Measurements from ENCODE around the gene ONECUT2. TPM values are rescaled to one million over a fixed set of nuclear protein-coding genes. Genes with fewer than 3 reads are reported as not detected.

Gene ONECUT2
- total RNA-seq, 2 experiments from 2014 or later, result not detected

DNA sequence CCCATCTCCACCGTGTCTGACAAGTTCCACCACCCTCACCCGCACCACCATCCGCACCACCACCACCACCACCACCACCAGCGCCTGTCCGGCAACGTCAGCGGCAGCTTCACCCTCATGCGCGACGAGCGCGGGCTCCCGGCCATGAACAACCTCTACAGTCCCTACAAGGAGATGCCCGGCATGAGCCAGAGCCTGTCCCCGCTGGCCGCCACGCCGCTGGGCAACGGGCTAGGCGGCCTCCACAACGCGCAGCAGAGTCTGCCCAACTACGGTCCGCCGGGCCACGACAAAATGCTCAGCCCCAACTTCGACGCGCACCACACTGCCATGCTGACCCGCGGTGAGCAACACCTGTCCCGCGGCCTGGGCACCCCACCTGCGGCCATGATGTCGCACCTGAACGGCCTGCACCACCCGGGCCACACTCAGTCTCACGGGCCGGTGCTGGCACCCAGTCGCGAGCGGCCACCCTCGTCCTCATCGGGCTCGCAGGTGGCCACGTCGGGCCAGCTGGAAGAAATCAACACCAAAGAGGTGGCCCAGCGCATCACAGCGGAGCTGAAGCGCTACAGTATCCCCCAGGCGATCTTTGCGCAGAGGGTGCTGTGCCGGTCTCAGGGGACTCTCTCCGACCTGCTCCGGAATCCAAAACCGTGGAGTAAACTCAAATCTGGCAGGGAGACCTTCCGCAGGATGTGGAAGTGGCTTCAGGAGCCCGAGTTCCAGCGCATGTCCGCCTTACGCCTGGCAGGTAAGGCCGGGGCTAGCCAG, 1.2 kb downstream of the ONECUT2 start:
- ATAC-seq (ENCODE audit: low read depth), result no peak
- Mint-ChIP-seq H3K27me3 (peaks cover 90% of the 10 kb centered on the region), H3K4me3 (peak overlapping the region; percentile 63), H3K9me3 (peaks cover 1% of the 10 kb centered on the region), H3K36me3 (peaks cover under 1% of the 10 kb centered on the region), H3K4me1 (peaks cover 22% of the 10 kb centered on the region), H3K27ac (peak overlapping the region; percentile 79)
- DNase-seq, result peak; percentile 34
- POLR2A ChIA-PET, result no interaction called here

- DNase-seq (no peak), ATAC-seq (ENCODE audit: low read depth) (no peak)
- H3K27me3 Mint-ChIP-seq, result peaks cover 88% of the 10 kb centered on the region
- peaks cover 25% of the 10 kb centered on the region for H3K4me1 Mint-ChIP-seq
- H3K27ac Mint-ChIP-seq, result peak overlapping the region; percentile 79
- H3K36me3 Mint-ChIP-seq, result peaks cover 2% of the 10 kb centered on the region
- H3K9me3 Mint-ChIP-seq, result peaks cover 3% of the 10 kb centered on the region
- POLR2A ChIA-PET, result no interaction called here
- H3K4me3 Mint-ChIP-seq, result peak overlapping the region; percentile 55
These were observed 1.8 kb downstream of the ONECUT2 start for GRCh38 chr18:57436965-57437333.

DNA sequence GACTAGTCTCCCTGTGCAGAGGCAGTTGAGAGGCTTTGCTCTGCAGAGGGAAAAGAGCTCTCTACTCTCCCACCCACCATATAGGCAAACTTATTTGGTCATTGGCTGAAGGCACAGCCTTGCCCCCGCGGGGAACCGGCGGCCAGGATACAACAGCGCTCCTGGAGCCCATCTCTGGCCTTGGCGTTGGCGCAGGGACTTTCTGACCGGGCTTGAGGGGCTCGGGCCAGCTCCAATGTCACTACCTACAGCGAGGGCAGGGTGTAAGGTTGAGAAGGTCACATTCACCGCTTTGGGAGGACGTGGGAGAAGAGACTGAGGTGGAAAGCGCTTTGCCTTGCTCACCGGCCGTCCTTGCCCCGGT, 2.2 kb downstream of the ONECUT2 start:
- POLR2A ChIA-PET, result no interaction called here
- H3K9me3 Mint-ChIP-seq, result peaks cover 3% of the 10 kb centered on the region
- no peak for ATAC-seq (ENCODE audit: low read depth)

DNA sequence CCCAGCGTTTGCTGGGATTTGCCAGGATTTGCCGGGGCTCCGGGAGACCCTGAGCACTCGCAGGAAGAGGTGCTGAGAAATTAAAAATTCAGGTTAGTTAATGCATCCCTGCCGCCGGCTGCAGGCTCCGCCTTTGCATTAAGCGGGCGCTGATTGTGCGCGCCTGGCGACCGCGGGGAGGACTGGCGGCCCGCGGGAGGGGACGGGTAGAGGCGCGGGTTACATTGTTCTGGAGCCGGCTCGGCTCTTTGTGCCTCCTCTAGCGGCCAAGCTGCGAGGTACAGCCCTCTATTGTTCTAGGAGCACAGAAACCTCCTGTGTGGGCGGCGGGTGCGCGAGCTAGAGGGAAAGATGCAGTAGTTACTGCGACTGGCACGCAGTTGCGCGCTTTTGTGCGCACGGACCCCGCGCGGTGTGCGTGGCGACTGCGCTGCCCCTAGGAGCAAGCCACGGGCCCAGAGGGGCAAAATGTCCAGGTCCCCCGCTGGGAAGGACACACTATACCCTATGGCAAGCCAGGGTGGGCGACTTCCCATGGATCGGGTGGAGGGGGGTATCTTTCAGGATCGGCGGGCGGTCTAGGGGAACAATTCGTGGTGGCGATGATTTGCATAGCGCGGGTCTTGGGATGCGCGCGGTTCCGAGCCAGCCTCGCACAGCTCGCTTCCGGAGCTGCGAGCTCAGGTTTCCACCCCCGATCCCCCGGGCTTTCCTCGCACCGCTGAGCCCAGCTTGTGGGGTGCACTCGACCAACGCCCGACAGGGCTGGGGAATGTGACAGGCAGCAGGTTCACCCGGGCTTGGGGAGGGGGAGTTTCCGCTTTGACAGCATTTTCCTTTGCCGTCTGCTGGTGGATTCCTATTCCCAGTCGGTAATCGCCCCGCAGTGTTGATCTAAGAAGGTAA, 2.8 kb downstream of the ONECUT2 start:
- peak overlapping the region; percentile 55 for H3K4me3 Mint-ChIP-seq
- H3K9me3 Mint-ChIP-seq, result peaks cover 3% of the 10 kb centered on the region
- no peak for ATAC-seq (ENCODE audit: low read depth)
- DNase-seq, result peak; percentile 55
- peaks cover 89% of the 10 kb centered on the region for H3K27me3 Mint-ChIP-seq
- peak overlapping the region; percentile 79 for H3K27ac Mint-ChIP-seq
- H3K4me1 Mint-ChIP-seq, result peaks cover 25% of the 10 kb centered on the region
- POLR2A ChIA-PET, result no interaction called here
- peaks cover 2% of the 10 kb centered on the region for H3K36me3 Mint-ChIP-seq

More for the DNA sequence above, 2.2 kb downstream of the ONECUT2 start:
- peaks cover 2% of the 10 kb centered on the region for H3K36me3 Mint-ChIP-seq
- peak overlapping the region; percentile 55 for H3K4me3 Mint-ChIP-seq
- peaks cover 88% of the 10 kb centered on the region for H3K27me3 Mint-ChIP-seq
- peaks cover 25% of the 10 kb centered on the region for H3K4me1 Mint-ChIP-seq
- no peak for DNase-seq
- H3K27ac Mint-ChIP-seq, result peak overlapping the region; percentile 79

- POLR2A ChIA-PET, result no interaction called here
- Mint-ChIP-seq H3K4me3 (peak overlapping the region; percentile 33), H3K36me3 (peaks cover 2% of the 10 kb centered on the region), H3K4me1 (peaks cover 25% of the 10 kb centered on the region), H3K9me3 (peaks cover 3% of the 10 kb centered on the region), H3K27ac (peak overlapping the region; percentile 48), H3K27me3 (peaks cover 87% of the 10 kb centered on the region)
- ATAC-seq (ENCODE audit: low read depth), result no peak
- no peak for DNase-seq
These were observed 3.8 kb downstream of the ONECUT2 start for GRCh38 chr18:57438743-57439608.

DNA sequence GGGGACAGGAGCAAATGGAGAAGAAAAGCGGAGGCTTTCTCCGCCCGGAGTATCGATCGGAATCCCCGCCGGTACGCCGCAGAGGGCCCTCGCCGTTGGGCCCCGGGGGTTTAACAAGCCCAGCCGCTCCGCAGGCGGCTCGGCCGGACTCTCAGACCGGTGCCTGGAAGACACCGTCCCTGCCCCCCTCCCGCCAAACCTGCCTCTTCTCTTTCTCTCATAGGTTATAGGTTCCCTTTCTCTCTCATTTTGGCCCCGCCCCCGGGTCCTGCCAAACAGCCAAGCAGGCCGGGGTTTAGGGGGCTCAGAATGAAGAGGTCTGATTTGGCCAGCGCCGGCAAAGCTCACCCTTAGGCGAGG, 4.4 kb downstream of the ONECUT2 start:
- POLR2A ChIA-PET, result no interaction called here

GRCh38 chr18:57439985-57440330, 4.8 kb downstream of the ONECUT2 start:
- Mint-ChIP-seq H3K4me3 (no peak overlapping the region), H3K36me3 (peaks cover 2% of the 10 kb centered on the region), H3K27ac (peak overlapping the region; percentile 45), H3K27me3 (peaks cover 83% of the 10 kb centered on the region), H3K9me3 (peaks cover 3% of the 10 kb centered on the region), H3K4me1 (peaks cover 22% of the 10 kb centered on the region)
- ATAC-seq (ENCODE audit: low read depth) (no peak), DNase-seq (no peak)
- POLR2A ChIA-PET, result no interaction called here

More for the DNA sequence above, 4.4 kb downstream of the ONECUT2 start:
- H3K27ac Mint-ChIP-seq, result peak overlapping the region; percentile 45
- H3K9me3 Mint-ChIP-seq, result peaks cover 3% of the 10 kb centered on the region
- no peak for ATAC-seq (ENCODE audit: low read depth)
- peaks cover 22% of the 10 kb centered on the region for H3K4me1 Mint-ChIP-seq
- H3K4me3 Mint-ChIP-seq, result no peak overlapping the region
- peaks cover 85% of the 10 kb centered on the region for H3K27me3 Mint-ChIP-seq
- H3K36me3 Mint-ChIP-seq, result peaks cover 2% of the 10 kb centered on the region
- no peak for DNase-seq

- peaks cover 86% of the 10 kb centered on the region for H3K27me3 Mint-ChIP-seq
- peaks cover 3% of the 10 kb centered on the region for H3K9me3 Mint-ChIP-seq
- H3K36me3 Mint-ChIP-seq, result peaks cover 2% of the 10 kb centered on the region
- H3K4me1 Mint-ChIP-seq, result peaks cover 22% of the 10 kb centered on the region
- peak; percentile 35 for DNase-seq
- no peak for ATAC-seq (ENCODE audit: low read depth)
- H3K27ac Mint-ChIP-seq, result no peak overlapping the region
- H3K4me3 Mint-ChIP-seq, result no peak overlapping the region
- POLR2A ChIA-PET, result no interaction called here
These were observed 5.3 kb downstream of the ONECUT2 start for GRCh38 chr18:57440331-57441070.

DNA sequence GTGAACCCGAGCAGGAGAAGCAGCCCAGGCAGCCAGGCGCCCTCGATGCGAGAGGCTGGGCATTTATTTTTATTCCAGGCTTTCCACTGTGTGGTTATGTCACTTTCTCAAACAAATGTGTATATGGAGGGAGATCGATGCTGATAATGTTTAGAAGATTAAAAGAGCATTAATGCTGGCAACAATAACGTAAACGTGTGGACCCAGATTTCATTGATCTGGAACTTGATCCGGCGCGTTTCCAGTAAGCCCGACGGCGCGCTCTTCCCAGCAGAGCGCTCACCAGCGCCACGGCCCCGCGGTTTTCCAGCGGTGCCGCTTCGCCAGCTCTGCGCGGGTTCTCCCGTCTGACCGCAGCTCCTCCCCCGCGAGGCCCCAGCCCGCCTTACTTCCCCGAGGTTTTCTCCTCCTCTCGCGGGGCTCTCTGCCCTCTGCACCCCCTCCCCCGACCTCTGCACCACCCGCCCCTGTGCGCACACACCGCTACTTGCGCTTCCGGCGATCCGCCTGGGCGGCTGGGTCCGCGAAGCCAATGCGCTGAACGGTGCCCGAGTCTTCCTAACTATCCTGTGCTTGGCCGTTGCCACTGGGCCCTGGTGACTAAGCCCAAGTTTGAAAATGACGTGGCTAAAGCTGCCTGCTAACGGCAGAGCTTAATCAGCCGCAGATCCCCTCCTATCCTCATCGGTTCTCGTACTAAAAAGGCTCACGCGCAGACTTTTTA, 6.1 kb downstream of the ONECUT2 start:
- Mint-ChIP-seq H3K27ac (peak overlapping the region; percentile 58), H3K36me3 (peaks cover 2% of the 10 kb centered on the region), H3K9me3 (peaks cover 3% of the 10 kb centered on the region), H3K4me1 (peaks cover 19% of the 10 kb centered on the region), H3K27me3 (peaks cover 84% of the 10 kb centered on the region), H3K4me3 (peak overlapping the region; percentile 54)
- ATAC-seq (ENCODE audit: low read depth), result no peak
- POLR2A ChIA-PET, result no interaction called here
- DNase-seq, result peak; percentile 41

DNA sequence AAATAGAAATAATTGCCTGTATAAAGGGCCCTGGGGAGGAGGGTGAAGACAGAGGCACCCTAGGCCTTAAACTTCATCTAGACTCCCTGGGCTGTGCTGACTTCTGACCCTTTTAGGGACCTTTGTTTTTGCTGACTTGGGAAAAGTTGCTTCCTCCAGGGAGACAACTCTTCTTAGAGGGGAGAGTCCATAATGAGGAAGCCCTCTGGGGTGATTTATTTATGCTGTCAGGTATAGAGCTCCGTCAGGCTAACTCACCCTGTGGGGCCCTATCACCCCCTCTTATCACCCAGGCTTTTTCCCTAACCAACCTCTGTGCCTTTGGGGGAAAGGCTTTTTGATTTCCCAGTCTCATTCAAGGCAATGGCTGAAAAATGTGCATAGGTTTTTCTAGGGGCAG, 8.1 kb downstream of the ONECUT2 start:
- no peak for ATAC-seq (ENCODE audit: low read depth)
- H3K9me3 Mint-ChIP-seq, result peaks cover 3% of the 10 kb centered on the region
- no peak overlapping the region for H3K27ac Mint-ChIP-seq
- POLR2A ChIA-PET, result no interaction called here
- H3K4me1 Mint-ChIP-seq, result peaks cover 10% of the 10 kb centered on the region
- no peak for DNase-seq
- peaks cover 71% of the 10 kb centered on the region for H3K27me3 Mint-ChIP-seq
- peaks cover 2% of the 10 kb centered on the region for H3K36me3 Mint-ChIP-seq
- H3K4me3 Mint-ChIP-seq, result no peak overlapping the region

DNA sequence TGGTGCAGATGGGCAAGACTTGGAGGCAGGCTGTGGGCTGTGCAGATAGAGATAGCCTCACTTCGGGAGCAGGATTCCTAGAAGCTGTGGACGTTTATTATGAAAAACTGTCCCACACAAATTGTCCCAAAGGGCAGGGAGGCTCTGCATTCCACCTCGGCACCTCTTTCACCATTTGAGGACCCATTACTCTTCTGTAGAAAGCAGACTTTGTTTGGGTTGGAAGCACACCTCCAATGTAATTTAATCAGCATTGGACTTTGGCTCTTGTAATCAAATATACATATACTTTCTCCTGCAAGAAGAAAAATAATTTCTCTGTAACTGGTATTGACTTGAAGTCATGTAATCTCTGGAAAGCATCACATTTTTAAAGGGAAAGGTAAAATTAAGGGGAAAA, 8.5 kb downstream of the ONECUT2 start:
- peaks cover 2% of the 10 kb centered on the region for H3K36me3 Mint-ChIP-seq
- DNase-seq (no peak), ATAC-seq (ENCODE audit: low read depth) (no peak)
- peaks cover 3% of the 10 kb centered on the region for H3K9me3 Mint-ChIP-seq
- H3K4me3 Mint-ChIP-seq, result no peak overlapping the region
- H3K27me3 Mint-ChIP-seq, result peaks cover 70% of the 10 kb centered on the region
- POLR2A ChIA-PET, result no interaction called here
- peaks cover 8% of the 10 kb centered on the region for H3K4me1 Mint-ChIP-seq
- H3K27ac Mint-ChIP-seq, result no peak overlapping the region

DNA sequence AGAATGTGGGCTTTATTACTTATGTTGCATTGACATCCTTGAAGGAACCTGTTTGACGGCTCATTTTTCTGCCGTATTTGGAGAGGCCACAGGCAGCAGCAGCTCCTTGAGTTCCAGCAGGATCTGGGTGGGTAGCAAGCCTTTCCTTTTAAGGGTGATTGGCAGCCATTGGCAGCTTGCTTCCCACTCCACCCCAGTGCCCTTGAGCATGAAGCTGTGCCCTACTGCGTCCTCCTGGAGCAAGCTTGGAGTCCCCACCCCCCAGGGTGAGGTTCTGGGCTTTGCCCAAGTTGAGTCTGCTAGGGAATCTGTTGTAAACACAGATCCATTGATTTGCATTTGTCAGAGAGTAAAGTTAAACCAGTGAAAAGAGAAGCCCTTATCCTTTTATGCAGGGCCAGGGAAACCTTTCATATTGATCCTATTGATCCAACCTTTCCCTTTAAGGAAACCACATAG, 9.2 kb downstream of the ONECUT2 start:
- ATAC-seq (ENCODE audit: low read depth) (no peak), DNase-seq (no peak)
- Mint-ChIP-seq H3K27ac (no peak overlapping the region), H3K36me3 (peaks cover 2% of the 10 kb centered on the region), H3K9me3 (peaks cover 2% of the 10 kb centered on the region), H3K27me3 (peaks cover 65% of the 10 kb centered on the region), H3K4me3 (no peak overlapping the region), H3K4me1 (peaks cover 8% of the 10 kb centered on the region)
- POLR2A ChIA-PET, result no interaction called here
